H54 (cell line): ENCODE data around the gene LRRC61.
"Not testable (repeated sequence)": the region's sequence is repeated elsewhere in the genome, so short reads cannot be mapped to it uniquely, and the experiment has no call there.

Experiments used
- DNase-seq: peaks from one replicate; pipeline ENCODE4 v3.0.0; 2011; ENCODE audit warnings: low spot score, mixed read lengths; ENCODE audit not compliant: insufficient read length
- FAIRE-seq: peaks from 3 replicates; lab custom pipeline; 2011; peaks lifted over from hg19 to GRCh38; lab: Jason Lieb, UNC
- POLR2A ChIP-seq: IDR thresholded peaks from 2 replicates; pipeline ENCODE4 v1.6.1; 2011; ENCODE audit warnings: low read depth, mild to moderate bottlenecking, low read length

Gene LRRC61, protein sequence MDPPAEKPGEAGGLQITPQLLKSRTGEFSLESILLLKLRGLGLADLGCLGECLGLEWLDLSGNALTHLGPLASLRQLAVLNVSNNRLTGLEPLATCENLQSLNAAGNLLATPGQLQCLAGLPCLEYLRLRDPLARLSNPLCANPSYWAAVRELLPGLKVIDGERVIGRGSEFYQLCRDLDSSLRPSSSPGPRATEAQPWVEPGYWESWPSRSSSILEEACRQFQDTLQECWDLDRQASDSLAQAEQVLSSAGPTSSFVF

DNA sequence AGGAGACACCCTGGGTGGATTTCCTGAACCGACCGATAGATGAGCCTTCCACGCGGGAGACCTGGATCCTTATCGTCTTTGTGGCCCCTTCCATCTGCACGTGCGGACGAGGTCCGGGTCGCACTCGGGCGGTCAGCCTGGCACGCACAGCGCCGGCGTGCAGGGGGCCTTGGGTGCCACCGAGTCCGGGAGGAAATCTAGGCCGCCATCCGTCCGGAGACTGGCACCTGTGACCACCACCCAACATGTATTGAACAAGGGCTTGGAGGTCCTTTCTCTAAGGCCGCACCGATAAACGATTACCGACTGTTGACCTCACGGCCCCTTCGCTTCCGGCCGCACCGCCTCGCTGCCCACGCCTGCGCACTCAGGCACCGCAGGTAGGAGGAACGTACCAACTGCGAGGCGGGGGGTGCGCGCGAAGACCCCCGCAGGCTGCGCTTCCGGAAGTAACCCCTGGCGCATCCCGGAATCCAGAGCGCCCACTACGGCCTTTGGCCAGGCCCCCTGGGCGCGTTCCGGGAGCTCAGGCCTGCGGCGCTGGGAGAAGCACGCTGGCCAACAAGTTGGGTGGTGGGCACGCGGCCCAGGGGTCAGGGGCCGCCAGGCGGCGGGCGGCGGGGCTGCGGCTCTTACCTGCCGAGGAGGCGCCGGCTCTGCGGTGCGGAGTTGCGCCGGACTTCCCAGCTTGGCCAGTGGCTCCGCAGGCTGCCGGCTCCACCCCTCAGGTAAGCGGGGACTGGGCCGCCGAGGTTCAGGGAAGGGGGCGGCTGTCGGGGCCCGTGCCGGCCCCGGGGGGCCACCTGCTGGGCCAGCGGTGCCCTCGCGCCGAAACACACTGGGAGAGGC, at the start of gene LRRC61, which contains the start of gene ACTR3C:
Gene LRRC61 (plus strand): TSS at position 523 of the 849 bp plus-strand sequence. CDS start 13,507 bp downstream, outside the sequence.
Gene ACTR3C (minus strand): TSS at position 713 of the 849 bp plus-strand sequence. CDS start 28,249 bp downstream, outside the sequence.
- TF ChIP-seq POLR2A = no peak
- DNase-seq (no peak), FAIRE-seq (no peak)

DNA sequence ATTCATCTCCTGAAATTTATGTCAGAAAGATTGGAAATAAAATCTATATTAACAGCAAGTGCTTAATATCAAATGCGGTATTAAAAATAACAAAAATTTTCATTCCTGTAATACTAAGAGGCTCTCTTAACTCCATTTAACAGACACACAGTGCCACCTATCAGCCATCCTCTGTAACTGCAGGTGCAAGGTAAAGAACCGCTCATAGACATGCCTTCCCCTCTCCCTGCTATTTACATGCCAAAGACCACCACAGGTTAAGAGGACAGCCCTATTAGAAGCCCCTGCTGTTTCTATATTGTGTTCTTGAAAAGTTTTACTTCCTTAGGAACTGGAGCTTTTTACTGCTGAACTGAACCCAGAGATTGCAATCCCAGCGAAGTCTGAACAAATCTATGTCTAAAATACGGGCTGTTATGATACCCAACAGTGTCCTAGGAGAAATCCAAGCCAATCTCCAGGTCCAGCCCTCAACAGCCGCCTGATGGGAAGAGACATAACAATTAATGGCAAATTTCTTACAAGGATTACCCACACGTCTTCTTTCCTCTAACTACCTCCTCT, 46.9 kb upstream of the LRRC61 start:
- FAIRE-seq, DNase-seq: not testable (repeated sequence)

DNA sequence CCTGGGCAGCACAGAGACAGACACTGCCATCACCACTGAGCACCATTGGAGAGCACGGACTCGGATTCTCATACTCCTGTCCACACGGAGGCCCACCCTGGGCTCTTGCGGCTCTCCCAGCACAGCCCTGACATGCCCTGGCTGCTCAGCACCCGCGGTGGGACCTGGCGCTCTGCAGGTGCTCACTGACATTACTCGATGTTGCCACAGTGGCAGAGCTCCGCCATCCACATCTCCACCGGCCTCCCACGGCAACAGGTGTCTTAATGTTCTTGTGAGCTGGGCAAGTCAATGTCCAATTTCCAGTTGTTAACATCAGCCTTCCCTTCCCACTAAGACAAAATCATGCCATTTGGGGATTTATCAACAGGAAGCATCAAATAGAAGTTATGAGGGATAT, 44.8 kb upstream of the LRRC61 start:
- not testable (repeated sequence) for FAIRE-seq

DNA sequence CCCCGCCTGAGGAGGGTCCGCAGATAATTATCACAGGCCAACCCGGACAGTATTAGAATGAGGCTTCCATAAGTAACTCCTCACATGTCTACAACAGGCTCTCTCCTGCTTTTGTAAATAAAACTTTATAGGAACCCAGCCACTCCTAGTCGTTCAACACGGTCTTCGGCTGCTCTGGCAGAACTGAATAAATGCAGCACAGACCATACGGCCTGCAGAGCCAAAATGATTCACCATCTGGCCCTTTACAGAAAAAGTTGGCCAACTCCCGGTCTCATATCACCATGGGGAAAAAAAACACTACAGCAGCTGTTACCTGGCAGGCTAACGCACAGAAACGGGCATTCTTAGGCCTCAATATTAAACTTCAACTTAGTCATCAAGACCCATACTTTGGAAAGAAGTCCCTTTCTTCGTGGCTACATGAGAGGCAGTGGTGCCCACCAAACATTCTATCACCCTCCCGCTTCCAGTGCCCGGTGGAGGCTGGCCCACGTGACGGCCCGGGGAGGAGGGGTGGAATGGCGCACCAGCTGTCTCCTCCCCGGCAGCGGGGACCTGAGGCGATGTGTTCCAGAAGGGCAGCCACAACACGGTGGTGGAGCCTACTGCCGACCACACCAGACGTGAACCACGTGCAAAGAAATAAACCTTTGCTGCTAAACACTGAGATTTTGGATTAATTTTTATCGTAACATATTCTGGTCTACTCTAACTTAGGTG, 41.3 kb upstream of the LRRC61 start:
- DNase-seq, FAIRE-seq: not testable (repeated sequence)

More for the DNA sequence above, 44.8 kb upstream of the LRRC61 start:
- DNase-seq = not testable (repeated sequence)

DNA sequence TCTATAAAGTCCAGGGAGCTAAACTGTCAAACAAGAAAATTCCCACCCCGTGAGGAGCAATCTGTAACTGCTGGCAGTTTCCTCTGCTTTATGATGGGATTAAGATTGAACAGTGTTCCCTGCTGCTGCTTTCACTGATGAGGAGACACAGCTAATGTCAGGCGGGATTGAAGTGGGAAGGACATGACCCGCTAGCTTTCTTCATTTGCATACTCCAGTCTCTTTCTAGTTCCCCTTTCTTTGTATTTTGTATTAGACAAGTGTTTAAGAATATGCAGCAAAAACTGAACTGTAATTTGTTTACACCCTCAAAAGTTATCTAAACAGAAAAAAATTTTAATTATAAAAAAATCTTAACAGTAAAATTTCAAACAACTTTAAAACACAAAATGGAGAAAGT, 40.0 kb upstream of the LRRC61 start:
- DNase-seq, FAIRE-seq: not testable (repeated sequence)

DNA sequence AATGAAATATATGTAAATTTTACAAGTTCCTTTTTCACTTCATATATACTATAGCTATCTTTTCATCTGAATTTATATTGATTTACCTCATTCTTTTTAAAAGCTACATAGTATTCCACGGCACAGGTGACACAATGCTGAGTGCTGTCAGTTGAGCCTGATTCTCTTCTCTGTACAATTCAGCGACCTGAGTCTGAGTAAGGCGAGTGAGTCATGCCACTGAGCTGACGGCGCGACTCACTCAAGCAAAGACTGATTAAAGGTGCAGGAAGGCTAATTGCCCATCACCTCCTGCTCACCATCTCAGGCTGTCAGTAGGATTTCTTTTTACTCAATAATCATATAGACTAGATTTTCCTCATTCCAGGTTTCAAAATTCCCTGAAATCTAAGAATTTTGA, 39.5 kb upstream of the LRRC61 start:
- not testable (repeated sequence) for DNase-seq, FAIRE-seq

DNA sequence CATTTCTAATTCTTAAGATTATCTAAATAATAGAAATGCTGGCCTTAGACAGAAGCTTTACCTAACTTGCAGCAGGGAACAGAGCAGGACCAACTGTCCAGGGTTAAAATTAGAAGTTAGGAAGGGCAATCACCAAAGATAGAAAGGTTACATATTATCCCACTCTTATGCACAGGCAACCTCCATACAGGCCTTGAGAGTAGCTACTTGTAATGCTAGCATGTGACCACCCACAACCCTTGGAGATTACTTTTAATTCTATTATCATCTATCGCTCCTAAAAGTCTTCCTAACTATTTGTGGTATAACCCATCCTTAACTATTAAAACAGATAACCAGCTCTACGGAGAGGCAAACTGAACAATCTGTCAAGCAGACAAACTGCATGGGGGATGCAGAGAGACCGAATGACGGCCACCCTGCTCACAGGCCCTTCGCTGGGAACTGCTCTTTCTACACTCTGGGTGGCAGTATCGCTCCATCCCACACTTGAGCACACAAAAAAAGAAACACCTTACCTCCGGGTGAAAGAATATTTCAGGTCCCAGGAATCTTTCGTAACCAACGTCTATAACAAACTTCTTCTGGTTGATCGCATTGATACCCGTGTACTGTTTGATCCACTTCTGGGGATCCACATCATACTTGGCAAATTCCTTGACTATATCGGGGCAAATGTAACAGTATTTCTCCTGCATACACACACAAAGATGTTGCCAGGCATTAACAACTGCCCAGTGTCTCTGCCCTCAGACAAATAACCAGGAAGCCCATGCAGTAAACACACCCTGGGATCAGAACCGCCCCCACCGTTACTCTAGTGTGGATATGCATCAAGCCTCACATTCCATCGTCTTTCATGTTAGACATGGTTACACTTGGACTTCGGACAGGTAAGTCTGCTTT, 37.1 kb upstream of the LRRC61 start:
- DNase-seq, FAIRE-seq: not testable (repeated sequence)

DNA sequence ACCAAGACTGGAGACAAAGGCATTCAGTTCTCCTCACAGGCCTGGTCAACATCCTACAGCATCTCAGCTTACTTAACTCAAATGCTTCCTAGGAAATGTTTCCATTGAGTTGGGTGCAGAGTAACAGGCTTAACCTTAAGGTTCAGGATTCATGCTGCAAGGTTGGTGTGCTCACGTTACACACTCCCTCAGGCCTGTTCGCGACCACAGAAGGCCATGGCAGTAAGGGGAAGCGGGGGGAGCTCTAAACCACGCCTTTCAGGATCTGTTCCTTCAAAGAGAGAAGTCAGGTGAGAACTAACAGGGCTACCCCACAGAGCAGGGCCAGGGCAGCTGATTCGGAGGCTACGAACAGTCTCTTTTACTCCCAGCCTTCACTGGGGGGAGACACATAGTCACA, 35.3 kb upstream of the LRRC61 start:
- not testable (repeated sequence) for FAIRE-seq, DNase-seq

DNA sequence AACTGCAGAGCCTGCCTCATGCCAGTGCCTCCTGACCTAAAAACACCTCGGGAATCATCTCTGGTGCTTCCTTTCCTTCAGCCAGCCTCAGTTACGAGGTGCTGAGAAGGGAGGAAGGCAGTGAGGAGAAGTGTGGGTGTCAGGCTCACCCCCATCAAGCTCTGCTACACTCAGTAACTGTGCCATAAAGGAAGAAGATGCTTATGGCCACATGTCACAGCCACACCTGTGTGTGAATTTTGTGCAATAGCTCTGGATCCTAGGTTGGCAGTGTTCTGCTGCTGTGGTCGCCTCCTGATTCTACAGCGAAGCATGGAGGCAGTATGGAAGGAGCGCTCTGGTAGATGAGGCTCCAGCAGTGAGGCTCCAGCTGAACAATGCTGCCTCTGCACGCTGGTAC, 34.3 kb upstream of the LRRC61 start:
- DNase-seq, FAIRE-seq: not testable (repeated sequence)

DNA sequence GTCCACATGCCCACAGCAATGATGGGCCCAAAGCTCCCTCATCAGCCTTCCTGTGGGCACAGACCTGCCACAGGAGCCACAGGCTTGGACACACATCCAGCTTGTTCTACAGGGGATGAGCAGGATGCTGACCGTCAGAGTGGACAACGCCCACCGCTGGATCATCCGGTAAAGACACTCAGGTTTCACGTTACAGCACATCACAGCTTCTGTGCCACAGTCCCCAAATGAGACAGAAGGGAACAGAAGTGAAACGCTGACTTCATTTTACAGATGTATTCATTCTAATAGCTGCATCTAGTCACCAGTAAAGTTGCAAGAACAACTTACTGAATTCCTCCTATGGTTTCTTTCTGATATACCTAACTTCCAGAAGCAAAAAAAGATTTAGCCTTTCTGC, 32.8 kb upstream of the LRRC61 start:
- FAIRE-seq, DNase-seq: not testable (repeated sequence)

DNA sequence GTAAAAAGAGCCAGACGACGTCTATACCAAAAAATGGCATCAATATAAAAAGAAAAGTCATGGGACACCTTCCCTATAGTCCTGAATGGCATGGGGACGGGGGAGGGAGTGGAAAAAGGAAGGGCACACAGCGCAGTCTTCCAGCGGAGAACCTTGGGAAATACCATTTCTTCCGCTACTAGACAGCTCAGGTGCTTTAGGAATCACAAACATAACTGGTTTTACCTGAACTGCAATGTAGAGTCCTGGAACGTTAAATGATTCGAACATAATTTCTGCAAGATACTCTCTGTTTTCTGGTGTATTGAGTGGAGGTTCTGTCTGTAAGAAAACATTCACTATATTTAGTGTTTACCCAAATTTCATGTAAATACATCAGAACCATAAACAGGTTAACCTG, 28.1 kb upstream of the LRRC61 start:
- DNase-seq, FAIRE-seq: not testable (repeated sequence)

DNA sequence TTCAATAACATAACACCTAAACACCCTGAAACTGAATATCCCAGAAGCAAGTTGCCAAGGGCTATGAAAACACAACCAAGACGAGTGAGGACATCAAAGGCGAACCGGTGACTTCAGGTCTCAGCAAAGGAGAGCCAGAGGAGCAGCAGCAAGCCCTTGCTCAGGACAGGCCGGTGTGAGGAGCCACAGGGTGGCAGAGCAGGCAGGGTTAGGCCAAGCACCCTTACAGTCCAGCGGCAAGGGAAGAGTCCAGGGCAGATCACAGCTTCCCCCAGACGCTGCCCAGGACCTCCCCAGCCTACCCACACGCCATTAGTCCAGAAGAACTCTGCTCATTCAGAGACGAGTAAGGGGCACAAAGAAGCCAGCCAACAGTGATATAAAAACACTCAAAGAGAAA, 27.5 kb upstream of the LRRC61 start:
- FAIRE-seq, DNase-seq: not testable (repeated sequence)

DNA sequence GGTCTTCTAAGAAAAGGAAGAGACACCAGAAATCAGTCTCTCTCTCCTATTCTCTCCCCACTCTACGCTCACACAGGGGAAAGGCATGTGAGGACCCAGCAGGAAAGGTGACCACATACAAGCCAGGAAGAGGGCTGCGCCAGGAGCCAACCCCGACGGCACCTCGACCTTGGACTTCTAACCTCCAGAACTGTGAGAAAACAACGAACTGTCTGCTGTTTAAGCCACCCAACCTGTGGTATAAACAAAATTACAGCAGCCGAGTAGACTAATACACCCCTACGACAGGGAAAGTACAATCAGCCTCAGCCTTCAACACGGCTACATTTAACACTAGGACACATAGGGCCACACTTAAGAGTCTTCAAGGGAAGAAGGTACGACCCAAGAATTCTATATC, 26.4 kb upstream of the LRRC61 start:
- not testable (repeated sequence) for FAIRE-seq, DNase-seq

DNA sequence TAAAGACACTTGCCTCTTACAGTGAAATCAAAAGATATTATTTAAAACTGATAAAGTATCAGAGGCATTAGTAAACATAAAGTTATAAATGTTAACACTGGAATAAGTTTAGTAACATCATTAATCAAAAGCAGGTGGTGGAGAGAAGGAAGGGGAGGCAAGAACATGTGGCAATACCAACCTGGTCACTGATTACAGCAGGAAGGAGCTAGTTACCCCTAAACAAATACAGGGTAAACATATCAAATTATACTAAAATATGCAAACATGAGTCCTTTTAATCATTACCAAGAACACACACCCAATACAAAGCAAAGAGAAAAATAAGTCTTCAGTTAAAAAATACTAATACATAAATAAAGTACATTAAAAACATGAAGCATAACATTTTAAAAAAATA, 25.2 kb upstream of the LRRC61 start:
- not testable (repeated sequence) for FAIRE-seq

DNA sequence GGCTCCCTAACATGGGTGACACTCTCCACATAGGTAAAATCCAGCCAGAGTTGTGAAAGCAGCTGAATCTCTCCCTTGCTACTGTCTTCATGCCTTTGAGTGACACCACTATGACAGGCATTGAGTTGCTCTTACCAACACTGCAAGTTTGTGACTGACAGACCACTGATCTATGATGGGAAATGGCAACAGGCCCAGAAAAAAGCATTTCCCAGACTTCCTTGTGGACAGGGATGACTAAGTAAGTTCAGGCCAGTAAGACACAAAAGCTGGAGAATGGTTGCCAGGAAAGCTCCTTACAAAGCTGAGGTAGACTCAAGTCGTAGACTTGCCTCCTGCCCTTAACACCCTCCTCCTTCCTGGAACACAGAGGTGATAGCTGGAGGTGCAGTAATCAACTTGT, 20.2 kb upstream of the LRRC61 start:
- peak; percentile 27 for FAIRE-seq
- not testable (repeated sequence) for DNase-seq

More for the DNA sequence above, 25.2 kb upstream of the LRRC61 start:
- not testable (repeated sequence) for DNase-seq

DNA sequence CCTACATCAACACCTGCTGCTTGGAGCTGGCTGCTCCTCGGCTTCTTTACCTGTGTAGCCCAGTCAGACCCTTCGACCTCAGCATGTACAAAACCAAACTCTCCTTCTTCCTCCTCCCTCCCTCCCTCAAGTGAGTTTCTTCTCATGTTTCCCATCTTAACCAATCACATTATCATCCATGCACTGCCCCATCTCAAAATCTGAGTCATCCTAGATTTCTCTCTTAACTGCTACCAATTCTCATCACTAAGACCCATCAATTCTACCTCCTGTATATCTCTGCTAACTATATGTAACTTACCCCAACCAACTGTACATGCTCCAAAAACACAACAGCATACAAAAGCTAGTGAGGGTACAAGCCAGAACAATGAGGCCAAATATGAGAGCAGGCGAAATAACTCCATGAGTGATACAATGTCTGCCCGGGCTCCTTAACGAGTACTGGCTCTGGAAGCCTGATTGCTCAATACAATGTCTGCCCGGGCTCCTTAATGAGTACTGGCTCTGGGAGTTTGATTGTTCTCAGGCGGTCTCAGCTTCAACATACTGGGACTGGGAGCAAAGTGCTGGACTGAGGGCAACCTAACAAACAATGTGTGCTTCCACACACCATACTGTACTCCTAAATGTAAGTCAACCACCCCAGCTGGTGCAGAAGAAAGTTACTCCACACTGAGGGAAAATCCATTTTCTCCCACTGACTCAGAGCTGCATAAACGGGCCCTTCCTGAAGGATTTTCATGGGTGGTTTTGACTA, 18.5 kb upstream of the LRRC61 start:
- not testable (repeated sequence) for FAIRE-seq, DNase-seq

DNA sequence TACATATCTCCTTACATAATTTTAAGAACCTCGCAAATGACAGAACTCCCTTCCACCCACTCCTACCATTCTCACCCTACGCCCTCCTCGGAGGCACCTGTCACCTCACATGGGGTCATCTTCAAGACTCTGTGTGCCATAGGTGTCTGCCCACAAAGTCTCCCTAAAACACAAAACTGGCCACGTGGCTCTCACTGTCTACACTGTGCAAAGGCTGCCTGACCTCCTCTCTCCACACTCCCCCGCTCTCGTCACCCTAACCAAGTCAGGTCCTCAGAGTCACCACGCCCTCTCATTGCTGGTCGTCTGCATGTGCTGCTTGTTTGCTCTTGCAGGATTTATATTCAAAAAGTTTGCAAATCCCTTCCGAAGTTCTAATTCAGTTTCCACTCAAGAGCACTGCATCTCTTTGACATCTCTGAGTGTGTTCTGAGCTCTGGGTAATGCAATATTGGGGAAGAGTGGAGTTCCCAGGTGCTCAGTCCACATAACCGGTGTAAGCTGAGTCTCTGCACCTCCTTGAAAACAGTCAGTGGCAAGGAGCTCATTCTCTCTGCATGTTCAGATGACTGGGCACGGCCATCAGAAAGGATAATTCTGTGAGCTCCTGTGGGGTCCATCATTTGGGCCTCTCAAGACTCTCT, 17.8 kb upstream of the LRRC61 start:
- FAIRE-seq, DNase-seq: not testable (repeated sequence)
